Naive thymus-derived CD4-positive, alpha-beta T cell (primary cell): ENCODE results near the gene ZNF74. TPM values are rescaled to one million over a fixed set of nuclear protein-coding genes. Genes with fewer than 3 reads are reported as not detected.

Experiments used
- ATAC-seq: fragments of 150-1000 bp; cut with Tn5 transposase; 2 replicates; pipeline ENCODE4 v1.10.0; 2021; ENCODE audit warnings: mild to moderate bottlenecking, moderate library complexity
- CTCF ChIA-PET: fragments of 350-600 bp; sonication (Branson Sonifier 250); formaldehyde crosslinking; loops from one replicate; lab custom pipeline; 2021; ENCODE audit warnings: antibody characterized with exemption; lab: Charles Lee
- POLR2A ChIA-PET: fragments of 350-600 bp; sonication (Branson Sonifier 250); formaldehyde crosslinking; loops from one replicate; lab custom pipeline; 2021; ENCODE audit warnings: antibody characterized with exemption, inconsistent platforms; lab: Charles Lee
- DNase-seq, 9 donors: peaks; one replicate each; pipeline versions ENCODE4 v3.0.0 to v3.0.0-alpha.2; 2020 to 2022; ENCODE audit warnings: mixed read lengths in 1 of 9
- H3K27ac ChIP-seq: one replicate; pipeline ENCODE4 v1.7.0; 2013; ENCODE audit warnings: mild to moderate bottlenecking, low read depth, low read length, moderate library complexity
- H3K27me3 ChIP-seq, 2 donors: one replicate each; pipeline ENCODE4 v1.7.0; 2013; ENCODE audit warnings: low read length in 2 of 2, mild to moderate bottlenecking in 2 of 2, moderate library complexity in 2 of 2; ENCODE audit not compliant: control insufficient read depth in 2 of 2, insufficient read depth in 2 of 2
- H3K36me3 ChIP-seq, 3 experiments: 1 replicate in 2 of 3; 2 replicates in 1 of 3; pipeline ENCODE4 v1.7.0; 2013; ENCODE audit warnings: low read length in 3 of 3, mild to moderate bottlenecking in 3 of 3, moderate library complexity in 1 of 3; ENCODE audit not compliant: insufficient read depth in 3 of 3, control insufficient read depth in 2 of 3
- H3K4me1 ChIP-seq, 2 donors: one replicate each; pipeline ENCODE4 v1.7.0; 2013; ENCODE audit warnings: low read length in 2 of 2, mild to moderate bottlenecking in 2 of 2, moderate library complexity in 1 of 2; ENCODE audit not compliant: control insufficient read depth in 2 of 2, insufficient read depth in 2 of 2
- H3K4me3 ChIP-seq: 2 replicates; pipeline ENCODE4 v1.7.0; 2013; ENCODE audit warnings: mild to moderate bottlenecking, low read length
- H3K9me3 ChIP-seq, 3 experiments: 1 replicate in 2 of 3; 2 replicates in 1 of 3; pipeline ENCODE4 v1.7.0; 2013; ENCODE audit warnings: low read length in 3 of 3; ENCODE audit not compliant: control insufficient read depth in 2 of 3
- H3K27ac Mint-ChIP-seq, 9 donors: one replicate each; pipeline ENCODE4 v1.8.0; 2020 to 2022; ENCODE audit warnings: mixed read lengths in 9 of 9, mild to moderate bottlenecking in 8 of 9, moderate library complexity in 5 of 9, inconsistent platforms in 2 of 9
- H3K27me3 Mint-ChIP-seq, 5 donors: one replicate each; pipeline ENCODE4 v1.8.0; 2021 to 2022; ENCODE audit warnings: mixed read lengths in 5 of 5, mild to moderate bottlenecking in 1 of 5
- H3K36me3 Mint-ChIP-seq, 5 donors: one replicate each; pipeline ENCODE4 v1.8.0; 2020 to 2022; ENCODE audit warnings: mixed read lengths in 5 of 5, mild to moderate bottlenecking in 3 of 5, inconsistent platforms in 1 of 5
- H3K4me1 Mint-ChIP-seq, 7 donors: one replicate each; pipeline ENCODE4 v1.8.0; 2020 to 2022; ENCODE audit warnings: mixed read lengths in 7 of 7, mild to moderate bottlenecking in 3 of 7, inconsistent platforms in 1 of 7
- H3K4me3 Mint-ChIP-seq, 10 donors: one replicate each; pipeline ENCODE4 v1.8.0; 2020 to 2022; ENCODE audit warnings: mild to moderate bottlenecking in 10 of 10, mixed read lengths in 10 of 10, moderate library complexity in 6 of 10, inconsistent platforms in 2 of 10
- H3K9me3 Mint-ChIP-seq, 11 donors: one replicate each; pipeline ENCODE4 v1.8.0; 2020 to 2022; ENCODE audit warnings: mixed read lengths in 11 of 11, mild to moderate bottlenecking in 4 of 11, inconsistent platforms in 1 of 11, moderate library complexity in 1 of 11
- intact Hi-C, 2 donors: fragments of 100-400 bp; cut with micrococcal nuclease; formaldehyde crosslinking; loops; one replicate each; pipeline ENCODE4 v1.15.1; 2023
- polyA plus RNA-seq, 2 donors: library from polyadenylated mRNA; unstranded; fragments of 300-500 nt; fragmentation: Illumina TruSeq; gene quantifications; one replicate each; pipeline ENCODE4 v1.2.3, GENCODE V29; 2021
- total RNA-seq, 6 experiments: library from RNA in 5 of 6; stranded (reverse) in 5 of 6; gene quantifications; 1 replicate in 5 of 6; 2 replicates in 1 of 6; pipeline ENCODE4 v1.2.3 and lab custom pipeline; 2021 to 2026

Gene ZNF74
- total and polyA plus RNA-seq, 7 experiments from 2014 or later: 5.3 to 18.2 (median 12.9) TPM

DNA sequence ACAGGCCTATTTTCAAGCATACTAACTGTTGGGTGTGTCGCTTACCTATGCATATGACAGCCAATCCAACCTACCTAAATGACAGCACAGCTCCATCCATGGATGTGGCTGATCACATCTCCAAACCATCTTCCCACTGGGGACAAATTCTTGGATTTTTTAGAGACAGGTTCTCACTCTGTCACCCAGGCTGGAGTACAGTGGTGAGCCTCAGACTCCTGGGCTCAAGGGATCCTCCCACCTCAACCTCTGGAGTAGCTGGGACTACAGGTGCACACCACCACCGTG is 25.7 kb downstream of the ZNF74 start:
- H3K4me3 ChIP-seq: no peak overlapping the region
- no peaks in the 10 kb centered on the region for H3K9me3 ChIP-seq
- peaks cover 0 to 6% of the 10 kb centered on the region in 2 donors for H3K4me1 ChIP-seq
- Mint-ChIP-seq H3K4me1 (peaks cover 0 to 11% (median 4%) of the 10 kb centered on the region in 7 donors), H3K4me3 (peak overlapping the region in 1 of 10 donors; percentile 12), H3K27me3 (peaks cover 0 to 25% (median 4%) of the 10 kb centered on the region in 5 donors), H3K9me3 (peaks cover 0 to 2% (median 0%) of the 10 kb centered on the region in 11 donors), H3K27ac (peak overlapping the region in 1 of 9 donors; percentile 19), H3K36me3 (no peaks in the 10 kb centered on the region)
- no peak overlapping the region for H3K27ac ChIP-seq
- H3K36me3 ChIP-seq: no peaks in the 10 kb centered on the region
- DNase-seq: no peak
- no peak for ATAC-seq
- ChIA-PET CTCF (interaction anchor here (0.8 to 3.5 kb wide), 6 partner anchors 9 to 88 kb away, joined by 3 to 55 read pairs (median 6); partner anchors contain the start of gene MED15), POLR2A (interaction anchor here (2.0 kb wide), 1 partner anchor 37 kb away, joined by 11 read pairs; no protein-coding TSS in a partner anchor)
- intact Hi-C loops: loop anchor here (2.0 to 5.0 kb wide), 2 partner anchors 148 to 283 kb away; no protein-coding TSS in a partner anchor
- H3K27me3 ChIP-seq: no peaks in the 10 kb centered on the region

DNA sequence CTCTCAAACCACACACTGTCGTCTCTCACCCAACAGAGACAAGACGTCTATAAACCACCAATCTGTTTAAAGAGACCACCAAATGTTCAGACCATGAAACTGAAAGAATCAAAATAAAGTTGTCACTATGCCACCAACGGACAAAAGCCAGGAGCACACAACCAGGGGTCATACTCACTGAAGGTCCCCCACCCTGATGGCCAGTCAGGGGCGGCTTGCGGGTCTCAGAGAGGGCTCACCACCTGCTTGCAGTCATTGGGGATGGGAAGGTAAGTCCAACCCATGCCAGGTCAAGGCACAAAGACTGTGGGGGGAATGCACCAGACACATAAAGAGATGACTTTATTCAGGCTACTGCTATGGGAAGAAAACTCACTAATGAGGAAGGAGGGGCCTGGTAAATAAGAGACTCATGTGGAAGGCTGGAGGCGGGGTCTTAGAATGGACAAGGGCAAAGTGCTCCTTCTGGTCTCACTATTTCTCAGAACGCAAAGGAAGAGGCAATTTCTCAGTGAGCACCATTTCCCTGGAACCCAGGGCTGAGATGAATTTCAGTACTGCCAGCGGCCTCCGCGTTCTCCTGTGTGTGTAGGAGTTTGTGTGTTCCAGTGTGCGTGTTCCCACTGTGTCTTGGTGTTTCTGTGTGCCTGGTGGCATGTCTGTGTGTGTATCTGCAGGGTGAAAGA is 26.3 kb downstream of the ZNF74 start:
- ChIA-PET POLR2A (no interaction called here), CTCF (interaction anchor here (1.4 to 3.5 kb wide), 3 partner anchors 8 to 87 kb away, joined by 3 to 55 read pairs (median 6); partner anchors contain the start of gene MED15)
- no peak overlapping the region for H3K27ac ChIP-seq
- peaks cover 0 to 6% of the 10 kb centered on the region in 2 donors for H3K4me1 ChIP-seq
- H3K9me3 Mint-ChIP-seq: peaks cover 0 to 2% (median 0%) of the 10 kb centered on the region in 11 donors
- DNase-seq (no peak), ATAC-seq (no peak)
- intact Hi-C loops: no loop called here
- H3K4me1 Mint-ChIP-seq: peaks cover 0 to 11% (median 4%) of the 10 kb centered on the region in 7 donors
- no peaks in the 10 kb centered on the region for H3K9me3 ChIP-seq
- H3K27ac Mint-ChIP-seq: no peak overlapping the region
- no peaks in the 10 kb centered on the region for H3K27me3 ChIP-seq
- H3K36me3 Mint-ChIP-seq: no peaks in the 10 kb centered on the region
- H3K4me3 ChIP-seq: no peak overlapping the region
- peaks cover 0 to 24% (median 4%) of the 10 kb centered on the region in 5 donors for H3K27me3 Mint-ChIP-seq
- no peaks in the 10 kb centered on the region for H3K36me3 ChIP-seq
- H3K4me3 Mint-ChIP-seq: no peak overlapping the region

DNA sequence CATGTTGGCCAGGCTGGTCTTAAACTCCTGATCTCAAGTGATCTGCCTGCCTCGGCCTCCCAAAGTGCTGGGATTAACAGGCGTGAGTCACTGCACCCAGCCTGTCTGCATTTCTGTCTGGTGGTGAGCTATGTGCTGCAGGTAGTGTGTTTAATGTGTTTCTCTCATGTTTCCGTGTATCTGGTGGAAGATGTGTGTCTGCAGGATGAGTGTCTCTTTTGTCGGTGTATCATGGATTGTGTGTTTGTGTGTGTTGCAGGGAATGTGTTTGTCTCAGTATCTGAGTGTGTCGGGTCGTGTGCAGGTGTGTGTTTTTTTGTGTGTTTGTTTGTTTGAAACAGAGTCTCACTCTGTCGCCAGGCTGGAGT is 27.5 kb downstream of the ZNF74 start:
- no peak overlapping the region for H3K27ac ChIP-seq
- H3K4me3 Mint-ChIP-seq: no peak overlapping the region
- H3K27me3 ChIP-seq: peaks cover 0 to 6% of the 10 kb centered on the region in 2 donors
- no peak overlapping the region for H3K4me3 ChIP-seq
- peaks cover 0 to 15% (median 4%) of the 10 kb centered on the region in 7 donors for H3K4me1 Mint-ChIP-seq
- no peak for ATAC-seq
- H3K36me3 ChIP-seq: no peaks in the 10 kb centered on the region
- H3K4me1 ChIP-seq: peaks cover 0 to 6% of the 10 kb centered on the region in 2 donors
- H3K9me3 Mint-ChIP-seq: peaks cover 0 to 2% (median 0%) of the 10 kb centered on the region in 11 donors
- peaks cover 0 to 20% (median 4%) of the 10 kb centered on the region in 5 donors for H3K27me3 Mint-ChIP-seq
- POLR2A ChIA-PET: interaction anchor here (0.6 kb wide), 1 partner anchor 77 kb away, joined by 3 read pairs; no protein-coding TSS in a partner anchor
- CTCF ChIA-PET: interaction anchor here (0.6 to 1.0 kb wide), 2 partner anchors 35 to 277 kb away, joined by 3 to 4 read pairs; no protein-coding TSS in a partner anchor
- no peak overlapping the region for H3K27ac Mint-ChIP-seq
- no peaks in the 10 kb centered on the region for H3K36me3 Mint-ChIP-seq
- no peak for DNase-seq
- no peaks in the 10 kb centered on the region for H3K9me3 ChIP-seq
- intact Hi-C loops: no loop called here

DNA sequence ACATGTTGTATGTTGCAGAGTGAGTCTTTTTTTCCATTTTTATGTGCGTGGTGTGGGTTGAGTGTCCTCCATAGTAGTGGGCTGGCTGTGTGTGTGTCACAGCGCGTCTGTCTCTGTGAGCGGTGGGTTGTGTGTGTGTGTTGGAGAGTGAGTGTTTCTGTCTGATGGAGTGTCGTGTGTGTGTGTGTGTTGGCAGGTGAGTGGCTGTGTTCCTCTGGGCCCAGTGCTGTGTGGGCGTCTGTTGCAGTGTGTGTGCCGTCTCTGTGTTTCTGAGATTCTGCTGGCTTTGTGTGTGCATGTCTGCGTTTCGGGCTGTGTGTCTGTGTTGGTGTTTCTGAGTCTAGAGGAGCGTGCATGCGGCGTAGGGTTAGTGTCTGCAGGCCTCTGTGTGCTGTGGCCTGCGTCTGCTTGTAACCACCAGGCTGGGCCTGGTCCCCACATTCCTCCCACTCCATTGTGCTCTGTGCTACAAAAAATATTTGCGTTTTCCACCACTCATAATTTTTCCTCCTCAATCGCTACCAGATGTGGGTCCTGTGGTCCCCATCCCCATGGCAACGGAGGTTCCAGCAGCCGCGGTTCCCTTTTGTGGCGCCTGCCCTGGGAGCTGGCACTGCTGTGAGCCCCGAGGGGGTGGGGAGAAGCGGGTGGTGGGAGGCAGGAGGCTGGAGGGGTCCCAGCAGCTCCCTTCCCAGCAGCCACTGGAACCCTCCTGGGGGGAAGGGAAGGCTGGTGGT is 28.5 kb downstream of the ZNF74 start:
- Mint-ChIP-seq H3K9me3 (peaks cover 0 to 2% (median 0%) of the 10 kb centered on the region in 11 donors), H3K27ac (no peak overlapping the region), H3K36me3 (no peaks in the 10 kb centered on the region), H3K4me3 (no peak overlapping the region), H3K27me3 (peaks cover 7 to 27% (median 13%) of the 10 kb centered on the region in 5 donors), H3K4me1 (peaks cover 0 to 15% (median 6%) of the 10 kb centered on the region in 7 donors)
- CTCF ChIA-PET: interaction anchor here (1.0 kb wide), 1 partner anchor 34 kb away, joined by 4 read pairs; no protein-coding TSS in a partner anchor
- H3K4me1 ChIP-seq: peaks cover 0 to 6% of the 10 kb centered on the region in 2 donors
- peaks cover 0 to 6% of the 10 kb centered on the region in 2 donors for H3K27me3 ChIP-seq
- POLR2A ChIA-PET: no interaction called here
- no peak overlapping the region for H3K4me3 ChIP-seq
- H3K36me3 ChIP-seq: no peaks in the 10 kb centered on the region
- H3K27ac ChIP-seq: no peak overlapping the region
- intact Hi-C loops: no loop called here
- ATAC-seq (no peak), DNase-seq (no peak)
- H3K9me3 ChIP-seq: no peaks in the 10 kb centered on the region

DNA sequence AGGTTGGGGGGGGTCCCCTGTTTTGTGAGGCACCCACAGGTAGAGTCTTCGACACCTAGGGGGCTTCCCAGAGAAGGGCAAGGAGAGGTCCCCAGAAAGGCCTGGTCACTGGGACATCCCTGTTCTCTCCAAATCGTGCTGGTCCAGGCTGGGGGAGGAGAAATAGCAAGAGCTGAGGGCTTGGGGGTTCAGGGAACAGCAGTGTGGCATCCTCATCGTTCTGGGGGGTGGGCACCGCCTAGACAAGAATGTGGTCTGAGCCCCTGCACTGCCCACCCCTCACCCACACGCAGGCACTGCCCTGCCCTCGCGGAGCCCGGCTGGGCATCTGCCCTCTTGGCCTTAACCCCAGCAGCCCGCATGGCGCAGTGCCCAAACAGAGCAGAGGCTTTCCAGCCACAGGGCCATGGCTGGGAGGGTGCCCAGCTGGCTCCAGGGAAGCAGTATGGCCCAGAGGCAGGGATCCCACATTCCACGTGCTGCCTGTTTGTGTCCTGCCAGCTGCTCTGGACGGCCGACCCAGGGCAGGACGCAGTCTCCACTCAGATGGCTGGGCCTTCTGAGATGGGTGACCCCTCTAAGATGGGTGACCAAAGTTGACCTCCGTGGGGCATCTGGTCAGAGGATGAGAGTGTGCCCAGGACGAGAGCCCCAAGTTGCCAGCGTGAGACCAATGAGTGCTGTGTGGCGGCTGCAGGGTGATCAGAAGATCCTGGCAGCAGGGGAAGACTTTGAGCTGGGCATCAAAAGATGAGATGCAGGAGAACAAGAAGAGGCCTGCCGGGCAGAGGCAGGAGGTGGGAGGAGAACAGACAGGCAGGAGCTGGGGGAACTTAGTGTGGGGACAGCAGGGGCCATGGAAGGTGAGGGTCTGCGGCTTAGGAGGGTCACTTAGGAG is 29.3 kb downstream of the ZNF74 start:
- H3K27me3 Mint-ChIP-seq: peaks cover 9 to 31% (median 15%) of the 10 kb centered on the region in 5 donors
- peaks cover 0 to 6% of the 10 kb centered on the region in 2 donors for H3K27me3 ChIP-seq
- H3K27ac Mint-ChIP-seq: peak overlapping the region in 2 of 9 donors; percentile 15
- ATAC-seq (no peak), DNase-seq (no peak)
- H3K9me3 ChIP-seq: no peaks in the 10 kb centered on the region
- H3K27ac ChIP-seq: no peak overlapping the region
- H3K4me1 ChIP-seq: no peaks in the 10 kb centered on the region
- intact Hi-C loops: no loop called here
- ChIA-PET POLR2A (no interaction called here), CTCF (no interaction called here)
- no peak overlapping the region for H3K4me3 ChIP-seq
- no peaks in the 10 kb centered on the region for H3K36me3 ChIP-seq
- H3K4me1 Mint-ChIP-seq: peaks cover 0 to 12% (median 9%) of the 10 kb centered on the region in 7 donors
- H3K36me3 Mint-ChIP-seq: no peaks in the 10 kb centered on the region
- peaks cover 0 to 2% (median 0%) of the 10 kb centered on the region in 11 donors for H3K9me3 Mint-ChIP-seq
- peak overlapping the region in 5 of 10 donors; percentile 2 to 71 (median 26) for H3K4me3 Mint-ChIP-seq
